Astrocyte of the spinal cord (primary cell): ENCODE measurements around the gene CLCN1.

Experiments
- DNase-seq: peaks from one replicate; pipeline ENCODE4 v3.0.0; 2011; ENCODE audit warnings: low read depth, low spot score
- H3K4me3 ChIP-seq: 2 replicates; pipeline ENCODE4 v1.5.1; 2011; ENCODE audit warnings: low read depth, mild to moderate bottlenecking, low read length, moderate library complexity
- in situ Hi-C: cut with HindIII; loops from 2 replicates; pipeline ENCODE4 v1.10.0; 2017; ENCODE audit warnings: low sequenced_read_pairs
- TF ChIP-seq, protein P1 (sequence below): IDR thresholded peaks from 2 replicates; pipeline ENCODE4 v1.5.1; 2012; ENCODE audit warnings: low read depth, mild to moderate bottlenecking, low read length, inconsistent platforms

CLCN1 gene

DNA sequence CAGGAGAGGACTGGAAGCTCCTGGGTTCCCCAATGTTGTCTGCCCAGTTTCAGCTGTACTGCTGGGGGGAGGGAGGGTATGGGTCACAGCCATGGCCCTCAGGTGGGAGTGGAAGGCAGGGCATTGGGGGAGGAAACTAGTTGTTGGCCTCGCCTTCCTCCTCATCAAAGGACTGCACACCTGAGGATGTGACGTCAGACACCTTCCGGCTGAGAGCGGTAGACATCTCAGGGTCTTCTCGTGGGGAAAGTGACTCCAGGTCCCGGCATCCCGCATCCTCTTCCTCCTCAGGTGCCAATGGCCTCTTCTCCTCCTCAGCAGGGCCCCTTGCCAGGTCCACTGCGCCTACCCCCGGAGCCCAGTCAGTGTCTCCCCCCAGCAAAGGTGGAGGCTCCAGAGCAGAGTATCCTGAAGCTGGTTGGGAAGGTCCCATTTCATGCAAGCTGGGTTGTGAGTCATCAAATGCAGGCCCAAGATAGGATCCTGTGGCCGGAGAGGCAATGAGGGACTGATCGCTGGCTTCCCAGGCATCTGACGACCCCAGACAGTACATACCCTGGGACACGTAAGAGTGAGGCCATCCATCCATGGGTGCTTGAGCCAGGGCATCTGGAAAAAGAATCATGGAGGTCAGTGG is 40.6 kb downstream of the CLCN1 start:
- DNase-seq: no peak
- in situ Hi-C loops: no loop called here
- H3K4me3 ChIP-seq: no peak overlapping the region
- TF ChIP-seq, protein P1, sequence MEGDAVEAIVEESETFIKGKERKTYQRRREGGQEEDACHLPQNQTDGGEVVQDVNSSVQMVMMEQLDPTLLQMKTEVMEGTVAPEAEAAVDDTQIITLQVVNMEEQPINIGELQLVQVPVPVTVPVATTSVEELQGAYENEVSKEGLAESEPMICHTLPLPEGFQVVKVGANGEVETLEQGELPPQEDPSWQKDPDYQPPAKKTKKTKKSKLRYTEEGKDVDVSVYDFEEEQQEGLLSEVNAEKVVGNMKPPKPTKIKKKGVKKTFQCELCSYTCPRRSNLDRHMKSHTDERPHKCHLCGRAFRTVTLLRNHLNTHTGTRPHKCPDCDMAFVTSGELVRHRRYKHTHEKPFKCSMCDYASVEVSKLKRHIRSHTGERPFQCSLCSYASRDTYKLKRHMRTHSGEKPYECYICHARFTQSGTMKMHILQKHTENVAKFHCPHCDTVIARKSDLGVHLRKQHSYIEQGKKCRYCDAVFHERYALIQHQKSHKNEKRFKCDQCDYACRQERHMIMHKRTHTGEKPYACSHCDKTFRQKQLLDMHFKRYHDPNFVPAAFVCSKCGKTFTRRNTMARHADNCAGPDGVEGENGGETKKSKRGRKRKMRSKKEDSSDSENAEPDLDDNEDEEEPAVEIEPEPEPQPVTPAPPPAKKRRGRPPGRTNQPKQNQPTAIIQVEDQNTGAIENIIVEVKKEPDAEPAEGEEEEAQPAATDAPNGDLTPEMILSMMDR: no peak

DNA sequence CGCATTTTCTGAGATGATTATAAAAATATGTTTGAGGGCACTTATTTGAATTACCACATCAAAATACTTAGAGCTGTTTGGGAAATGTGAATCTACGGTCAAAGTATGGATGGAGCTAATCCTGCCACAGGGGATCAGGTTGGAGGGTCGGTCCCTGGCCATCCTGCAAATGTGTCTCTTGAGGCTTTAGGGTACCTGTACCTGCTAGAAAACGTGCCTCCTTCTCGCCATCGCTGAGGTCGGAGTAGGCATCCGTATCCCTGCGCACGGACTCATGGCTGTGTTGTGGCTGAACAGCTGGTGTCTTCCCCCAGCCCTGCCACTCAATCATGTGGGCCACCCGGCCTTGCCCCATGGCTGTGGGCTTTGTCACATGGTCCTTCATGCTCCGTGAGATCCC is 42.7 kb downstream of the CLCN1 start:
- TF ChIP-seq, protein P1: no peak
- no peak overlapping the region for H3K4me3 ChIP-seq
- DNase-seq: no peak
- in situ Hi-C loops: no loop called here

DNA sequence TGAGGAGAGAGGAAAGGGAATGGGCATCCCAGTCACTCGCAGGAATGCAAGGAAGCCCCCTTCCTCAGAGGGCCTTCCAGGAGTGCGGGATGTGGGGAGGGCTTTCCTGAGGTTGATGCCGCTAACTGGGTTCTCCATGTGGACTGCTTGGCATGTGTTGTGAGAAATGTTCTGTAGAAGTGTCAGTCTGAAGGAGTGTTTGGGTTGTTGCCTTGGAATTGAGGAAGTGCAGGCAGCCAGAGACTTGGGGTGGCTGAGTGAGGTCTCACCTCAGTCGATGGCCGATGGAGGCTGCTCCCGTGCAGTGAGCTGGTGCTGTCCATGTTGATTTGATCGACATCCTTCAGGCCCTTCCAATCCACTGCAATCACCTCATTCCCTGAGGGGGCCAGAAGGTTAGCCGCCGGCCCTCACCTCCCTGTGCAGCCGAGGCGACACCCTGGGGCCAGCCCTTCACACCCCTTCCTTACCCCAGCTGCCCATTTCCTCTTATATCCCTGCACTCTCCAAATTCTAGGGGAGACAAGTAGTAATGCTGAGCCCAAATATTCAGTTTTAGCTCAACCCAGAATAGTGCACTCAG is 44.0 kb downstream of the CLCN1 start:
- DNase-seq: no peak
- in situ Hi-C loops: no loop called here

DNA sequence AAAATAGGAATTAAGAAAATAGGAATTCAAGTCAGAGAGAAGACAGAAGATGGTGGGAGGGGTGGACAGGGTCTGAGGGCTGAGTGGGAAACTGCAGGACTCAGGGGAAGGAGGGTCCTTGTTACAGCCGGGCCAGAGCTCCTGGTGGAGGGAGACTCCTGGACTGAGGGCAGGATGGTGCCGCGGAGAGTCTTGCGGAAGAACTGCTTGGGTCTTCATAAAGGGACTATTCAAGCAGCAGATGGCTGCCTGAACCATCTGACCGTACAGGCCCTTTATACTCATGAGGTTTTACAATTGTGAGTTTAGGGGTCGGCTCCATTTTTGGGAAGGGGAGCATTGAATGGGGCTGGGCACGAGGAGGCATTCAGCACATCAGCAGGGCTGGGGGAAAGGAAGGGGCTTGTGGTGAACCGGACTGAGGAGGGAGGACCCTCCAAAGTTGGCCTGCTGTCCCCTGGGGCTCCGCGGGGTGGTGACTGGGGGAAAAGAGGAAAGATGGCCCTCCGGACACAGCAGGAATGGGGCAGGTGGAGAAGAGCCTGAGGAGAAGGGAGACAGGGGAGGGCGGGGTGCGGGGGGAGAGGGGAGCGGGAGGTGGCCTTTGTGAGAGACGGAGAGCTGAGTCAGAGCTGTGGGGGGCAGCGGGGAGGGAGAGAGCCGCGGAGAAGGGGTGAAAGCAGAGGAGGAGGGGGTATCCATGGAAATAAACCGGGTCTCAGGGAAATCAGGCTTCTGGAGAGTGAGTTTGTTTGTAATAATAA is 45.1 kb downstream of the CLCN1 start:
- no peak overlapping the region for H3K4me3 ChIP-seq
- in situ Hi-C loops: no loop called here
- DNase-seq: no peak
- TF ChIP-seq, protein P1: no peak

More for the DNA sequence above, 44.0 kb downstream of the CLCN1 start:
- H3K4me3 ChIP-seq: no peak overlapping the region
- TF ChIP-seq, protein P1: no peak

DNA sequence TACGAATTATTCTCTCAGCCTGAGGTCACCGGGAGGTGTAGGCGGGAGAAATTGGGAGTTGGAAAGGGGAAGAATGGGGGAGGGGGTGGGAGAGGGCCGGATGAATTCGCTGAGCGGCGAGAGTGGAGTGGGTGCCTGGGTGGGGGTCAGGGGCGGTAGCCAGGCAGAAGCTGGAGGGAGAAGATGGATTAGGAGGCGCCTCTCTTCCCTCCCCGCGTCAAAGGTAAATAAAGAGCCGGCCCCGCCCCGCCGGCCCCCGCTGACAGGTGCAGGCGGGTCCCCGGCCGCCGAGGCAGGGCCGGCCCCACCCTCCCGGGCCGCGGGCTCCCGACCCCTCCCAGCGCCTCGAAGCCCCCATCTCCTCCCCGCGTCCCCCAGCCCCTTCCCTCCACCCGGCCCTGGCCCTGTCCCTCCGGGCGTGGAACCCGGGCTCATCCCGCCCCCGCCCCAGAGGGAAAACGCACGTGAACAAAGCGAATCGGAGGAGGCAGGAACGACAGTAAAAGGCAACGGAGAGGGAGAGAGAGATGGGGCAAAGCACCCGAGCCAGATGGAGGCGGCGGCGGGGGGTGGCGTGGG is 45.7 kb downstream of the CLCN1 start:
- TF ChIP-seq, protein P1: no peak
- H3K4me3 ChIP-seq: peak overlapping the region; percentile 53
- in situ Hi-C loops: no loop called here
- DNase-seq: no peak

DNA sequence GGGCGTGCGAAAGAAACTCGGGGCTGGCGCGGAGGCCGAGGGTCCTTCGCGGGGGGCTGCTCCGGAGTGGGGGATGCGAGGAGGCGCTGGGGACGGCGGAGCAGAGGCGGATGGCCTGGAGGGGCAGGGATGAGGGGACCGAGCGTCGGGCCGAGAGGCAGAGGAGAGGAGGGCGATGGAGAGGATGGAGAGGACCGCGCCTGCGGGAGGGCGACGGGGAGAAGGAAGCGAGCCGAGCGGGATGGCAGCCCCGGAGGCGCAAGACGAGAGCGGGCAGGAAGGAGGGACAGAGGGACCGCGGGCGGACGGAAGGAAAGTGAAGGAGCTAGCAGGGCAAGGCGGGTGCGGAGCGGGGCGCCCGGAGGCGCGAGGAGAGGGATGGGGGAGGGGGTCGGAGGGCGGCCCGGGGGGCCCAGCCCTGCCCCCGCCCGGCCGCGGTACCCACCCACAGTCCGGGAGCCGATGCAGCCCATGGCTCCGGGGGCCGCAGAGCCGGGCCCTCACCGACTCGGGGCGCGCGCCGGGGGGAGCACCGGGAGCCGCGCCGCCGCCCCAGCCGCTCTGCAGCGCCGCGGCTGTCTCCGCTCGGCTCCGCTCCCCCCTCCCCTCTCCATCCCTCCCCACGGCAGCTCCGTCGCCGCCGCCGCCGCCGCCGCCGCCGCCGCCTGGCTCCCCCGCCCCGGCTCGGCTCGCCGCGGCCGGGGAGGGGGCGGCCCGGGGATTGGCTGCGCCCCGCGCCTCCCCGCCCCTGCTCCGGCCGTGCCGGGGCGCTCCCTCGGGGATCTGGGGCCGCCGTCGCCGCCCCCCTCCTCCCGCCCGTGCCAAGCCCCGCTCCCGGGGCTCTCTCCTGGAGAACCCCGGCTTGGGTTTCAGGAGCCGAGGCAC is 46.5 kb downstream of the CLCN1 start, which contains the start of gene FAM131B:
Gene FAM131B (minus strand): TSS at position 583 of the 885 bp plus-strand sequence. CDS start 110 bp downstream, at position 473.
- in situ Hi-C loops: no loop called here
- H3K4me3 ChIP-seq: peak within 1 kb of the TSS; percentile 53
- TF ChIP-seq, protein P1: no peak
- no peak for DNase-seq
